Mucosa of rectum (tissue), 2 donors: ENCODE data around the gene ADORA2A.

Experiments
- H3K27ac ChIP-seq, 2 donors: one replicate each; pipeline ENCODE4 v1.7.0; 2013; ENCODE audit warnings: inconsistent platforms in 2 of 2, low read depth in 2 of 2, low read length in 2 of 2
- H3K27me3 ChIP-seq, 2 donors: one replicate each; pipeline ENCODE4 v1.7.0; 2013; ENCODE audit warnings: low read length in 2 of 2; ENCODE audit not compliant: control insufficient read depth in 2 of 2, insufficient read depth in 2 of 2
- H3K36me3 ChIP-seq, 2 donors: one replicate each; pipeline ENCODE4 v1.7.0; 2013; ENCODE audit warnings: low read length in 2 of 2; ENCODE audit not compliant: control insufficient read depth in 2 of 2, insufficient read depth in 2 of 2
- H3K4me1 ChIP-seq, 2 donors: one replicate each; pipeline ENCODE4 v1.7.0; 2013; ENCODE audit warnings: low read length in 2 of 2, mild to moderate bottlenecking in 1 of 2; ENCODE audit not compliant: control insufficient read depth in 2 of 2, insufficient read depth in 2 of 2
- H3K4me3 ChIP-seq, 2 donors: one replicate each; pipeline ENCODE4 v1.7.0; 2013; ENCODE audit warnings: low read length in 2 of 2
- H3K9ac ChIP-seq, 2 donors: one replicate each; pipeline ENCODE4 v1.7.0; 2013; ENCODE audit warnings: low read length in 2 of 2, low read depth in 1 of 2, mild to moderate bottlenecking in 1 of 2
- H3K9me3 ChIP-seq, 2 donors: one replicate each; pipeline ENCODE4 v1.7.0; 2013; ENCODE audit warnings: low read length in 2 of 2; ENCODE audit not compliant: control insufficient read depth in 2 of 2
- donor health status: healthy.
- donor health status: Normal muscosa, but diverticular disease.

ADORA2A gene

GRCh38 chr22:24391836-24392217, 35.6 kb upstream of the ADORA2A start:
- Histone ChIP-seq H3K27ac (peak overlapping the region in 1 of 2 donors; percentile 53), H3K9me3 (no peaks in the 10 kb centered on the region), H3K27me3 (no peaks in the 10 kb centered on the region), H3K4me1 (peaks cover 9 to 12% of the 10 kb centered on the region in 2 donors), H3K4me3 (no peak overlapping the region), H3K36me3 (peaks cover 10 to 15% of the 10 kb centered on the region in 2 donors), H3K9ac (no peak overlapping the region)

DNA sequence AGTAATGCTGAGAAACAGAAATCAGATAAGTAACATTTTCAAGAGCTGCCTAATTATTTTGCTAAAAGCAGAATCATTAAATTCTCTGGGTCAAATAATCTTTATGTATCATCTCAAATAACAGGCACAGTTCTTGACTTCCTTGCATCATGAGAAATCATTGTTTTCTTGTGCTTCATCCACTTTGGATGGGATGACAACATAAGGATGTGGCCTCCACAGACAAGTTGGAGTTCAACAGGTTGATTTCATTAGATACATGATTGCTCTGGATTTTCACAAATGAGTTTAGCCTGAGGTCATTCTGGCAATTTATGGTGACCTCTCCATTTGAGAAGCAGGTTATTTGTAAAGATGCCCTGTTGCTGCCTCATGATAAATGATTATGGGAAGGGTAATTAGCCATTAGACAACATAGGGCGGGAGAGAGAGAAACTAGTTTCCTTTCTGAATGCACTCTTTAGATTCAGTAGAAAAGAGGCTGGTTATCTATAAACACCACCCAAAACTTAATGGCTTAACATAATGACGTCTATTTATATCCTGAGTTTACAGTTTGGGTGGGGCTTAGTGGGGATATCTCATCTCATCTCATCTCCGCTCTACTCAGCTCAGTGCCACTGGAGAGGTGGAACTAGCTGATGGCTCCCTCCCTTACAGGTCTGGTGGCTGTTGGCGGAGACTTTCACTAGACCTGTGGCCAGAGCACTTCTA, 35.0 kb upstream of the ADORA2A start:
- H3K36me3 ChIP-seq: peaks cover 16 to 20% of the 10 kb centered on the region in 2 donors
- no peaks in the 10 kb centered on the region for H3K27me3 ChIP-seq
- H3K9me3 ChIP-seq: no peaks in the 10 kb centered on the region
- no peak overlapping the region for H3K9ac ChIP-seq
- H3K4me3 ChIP-seq: no peak overlapping the region
- H3K27ac ChIP-seq: peak overlapping the region; percentile 17 to 53
- H3K4me1 ChIP-seq: peaks cover 9 to 14% of the 10 kb centered on the region in 2 donors

- H3K4me3 ChIP-seq: no peak overlapping the region
- H3K36me3 ChIP-seq: peaks cover 16 to 25% of the 10 kb centered on the region in 2 donors
- H3K9ac ChIP-seq: no peak overlapping the region
- no peaks in the 10 kb centered on the region for H3K27me3 ChIP-seq
- peaks cover 9 to 14% of the 10 kb centered on the region in 2 donors for H3K4me1 ChIP-seq
- peak overlapping the region; percentile 11 to 34 for H3K27ac ChIP-seq
- no peaks in the 10 kb centered on the region for H3K9me3 ChIP-seq
These were observed 34.3 kb upstream of the ADORA2A start for GRCh38 chr22:24393012-24393559.

GRCh38 chr22:24393848-24394247, 33.6 kb upstream of the ADORA2A start:
- H3K27me3 ChIP-seq: no peaks in the 10 kb centered on the region
- H3K36me3 ChIP-seq: peaks cover 21 to 30% of the 10 kb centered on the region in 2 donors
- no peak overlapping the region for H3K27ac ChIP-seq
- no peak overlapping the region for H3K4me3 ChIP-seq
- no peak overlapping the region for H3K9ac ChIP-seq
- peaks cover 9 to 14% of the 10 kb centered on the region in 2 donors for H3K4me1 ChIP-seq
- no peaks in the 10 kb centered on the region for H3K9me3 ChIP-seq

- peaks cover 9 to 14% of the 10 kb centered on the region in 2 donors for H3K4me1 ChIP-seq
- no peaks in the 10 kb centered on the region for H3K9me3 ChIP-seq
- H3K36me3 ChIP-seq: peaks cover 21 to 30% of the 10 kb centered on the region in 2 donors
- no peaks in the 10 kb centered on the region for H3K27me3 ChIP-seq
- no peak overlapping the region for H3K27ac ChIP-seq
- no peak overlapping the region for H3K9ac ChIP-seq
- no peak overlapping the region for H3K4me3 ChIP-seq
These were observed 33.1 kb upstream of the ADORA2A start for GRCh38 chr22:24394254-24394653.

GRCh38 chr22:24398409-24398808, 29.0 kb upstream of the ADORA2A start:
- Histone ChIP-seq H3K9me3 (no peaks in the 10 kb centered on the region), H3K4me3 (no peak overlapping the region), H3K36me3 (peaks cover 18 to 32% of the 10 kb centered on the region in 2 donors), H3K27me3 (no peaks in the 10 kb centered on the region), H3K4me1 (peaks cover 15 to 28% of the 10 kb centered on the region in 2 donors), H3K27ac (no peak overlapping the region), H3K9ac (no peak overlapping the region)

- Histone ChIP-seq H3K9me3 (no peaks in the 10 kb centered on the region), H3K9ac (no peak overlapping the region), H3K27me3 (no peaks in the 10 kb centered on the region), H3K4me3 (peak overlapping the region in 1 of 2 donors; percentile 39), H3K4me1 (peaks cover 16 to 32% of the 10 kb centered on the region in 2 donors), H3K36me3 (peaks cover 22 to 38% of the 10 kb centered on the region in 2 donors), H3K27ac (peak overlapping the region; percentile 44 to 46)
These were observed 27.2 kb upstream of the ADORA2A start for GRCh38 chr22:24400034-24400725.

GRCh38 chr22:24400726-24401596, 26.4 kb upstream of the ADORA2A start:
- peak overlapping the region in 1 of 2 donors; percentile 39 for H3K4me3 ChIP-seq
- no peaks in the 10 kb centered on the region for H3K9me3 ChIP-seq
- H3K36me3 ChIP-seq: peaks cover 19 to 37% of the 10 kb centered on the region in 2 donors
- peak overlapping the region; percentile 44 to 46 for H3K27ac ChIP-seq
- peak overlapping the region in 1 of 2 donors; percentile 36 for H3K9ac ChIP-seq
- H3K27me3 ChIP-seq: no peaks in the 10 kb centered on the region
- peaks cover 16 to 32% of the 10 kb centered on the region in 2 donors for H3K4me1 ChIP-seq

DNA sequence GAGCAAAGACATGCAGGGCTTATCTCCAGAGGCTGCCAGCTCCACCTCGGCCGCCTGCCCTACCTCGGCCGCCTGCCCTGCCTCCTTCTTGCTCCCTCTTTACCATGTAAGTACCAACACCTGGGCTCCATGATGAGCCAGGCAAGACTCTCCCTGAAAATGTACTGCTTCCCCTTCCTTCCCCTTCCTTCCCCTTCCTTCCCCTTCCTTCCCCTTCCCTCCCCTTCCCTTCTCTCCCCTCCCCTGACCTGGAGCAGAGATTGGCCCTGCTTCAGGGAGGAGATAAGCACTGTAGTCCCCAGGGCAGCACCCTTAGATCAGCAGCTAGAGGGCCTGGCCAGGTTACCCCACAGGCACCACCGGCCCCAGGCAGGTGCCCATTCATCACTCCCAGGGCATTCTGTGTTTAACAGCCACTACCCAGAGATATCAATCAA, 25.4 kb upstream of the ADORA2A start:
- Histone ChIP-seq H3K9ac (no peak overlapping the region), H3K9me3 (no peaks in the 10 kb centered on the region), H3K4me1 (peaks cover 16 to 32% of the 10 kb centered on the region in 2 donors), H3K4me3 (no peak overlapping the region), H3K27me3 (no peaks in the 10 kb centered on the region), H3K27ac (peak overlapping the region; percentile 52 to 58), H3K36me3 (peaks cover 14 to 29% of the 10 kb centered on the region in 2 donors)
